GM21825 (cell line): Measurements from ENCODE around the gene FGF1.

Source experiments
- ATAC-seq: cut with Tn5 transposase; IDR thresholded peaks from one replicate; pipeline ENCODE4 v1.9.1; 2021; ENCODE audit warnings: mild to moderate bottlenecking, moderate library complexity; ENCODE audit not compliant: unreplicated experiment

FGF1 gene

GRCh38 chr5:142587354-142587965, 98.4 kb downstream of the FGF1 start:
- no peak for ATAC-seq

GRCh38 chr5:142586552-142586951, 99.3 kb downstream of the FGF1 start:
- ATAC-seq = no peak

- no peak for ATAC-seq
These were observed 100.4 kb downstream of the FGF1 start for GRCh38 chr5:142585451-142585850.

DNA sequence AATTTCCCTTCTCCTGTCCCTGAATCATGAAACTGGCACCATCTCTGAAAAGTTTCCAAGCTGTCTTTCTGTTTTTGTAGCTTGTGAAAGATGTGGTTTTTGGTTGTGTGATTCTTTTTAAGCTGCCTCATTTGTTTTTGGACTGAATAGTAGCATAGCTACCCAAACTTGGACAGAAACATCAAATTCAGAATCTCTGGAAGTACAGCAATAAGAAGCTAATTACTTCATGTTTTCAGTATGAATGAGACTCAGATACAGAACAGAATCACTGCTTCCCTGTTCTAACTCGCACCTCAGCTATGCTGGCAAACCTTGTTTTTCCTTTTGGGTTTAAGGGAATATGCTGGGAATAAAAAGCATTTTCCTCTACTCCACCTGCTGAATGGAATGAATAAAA, 101.0 kb downstream of the FGF1 start:
- ATAC-seq = no peak

DNA sequence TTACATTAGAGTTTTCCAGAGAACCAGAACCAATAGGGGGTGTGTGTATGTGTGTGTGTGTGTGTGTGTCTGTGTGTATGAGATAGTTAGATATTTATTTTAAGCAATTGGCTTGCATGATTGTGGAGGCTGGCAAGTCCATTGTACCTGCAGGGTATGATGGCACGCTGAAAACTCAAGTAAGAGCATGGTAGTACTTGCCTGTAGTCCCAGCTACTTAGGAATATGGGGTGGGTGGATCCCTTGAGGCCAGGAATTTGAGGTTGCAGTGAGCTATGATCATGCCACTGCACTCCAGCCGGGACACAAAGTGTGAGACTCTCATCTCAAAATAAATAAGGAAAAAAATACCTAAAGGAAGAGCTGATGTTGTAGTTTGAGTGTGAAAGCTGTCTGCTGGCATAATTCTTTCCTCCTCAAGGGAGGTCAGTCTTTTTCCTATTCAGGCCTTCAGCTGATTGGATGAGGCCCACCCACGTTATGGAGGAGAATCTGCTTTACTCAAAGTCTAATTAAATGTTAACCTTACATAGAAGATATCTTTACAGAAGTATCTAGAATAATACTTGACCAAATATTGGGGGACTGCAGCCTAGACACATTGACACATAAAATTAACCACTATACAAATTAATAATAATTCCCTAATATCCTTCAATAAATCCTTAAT, 107.6 kb downstream of the FGF1 start:
- no peak for ATAC-seq

GRCh38 chr5:142576804-142577203, 109.1 kb downstream of the FGF1 start:
- ATAC-seq = no peak

GRCh38 chr5:142576303-142576702, 109.6 kb downstream of the FGF1 start:
- ATAC-seq = no peak

DNA sequence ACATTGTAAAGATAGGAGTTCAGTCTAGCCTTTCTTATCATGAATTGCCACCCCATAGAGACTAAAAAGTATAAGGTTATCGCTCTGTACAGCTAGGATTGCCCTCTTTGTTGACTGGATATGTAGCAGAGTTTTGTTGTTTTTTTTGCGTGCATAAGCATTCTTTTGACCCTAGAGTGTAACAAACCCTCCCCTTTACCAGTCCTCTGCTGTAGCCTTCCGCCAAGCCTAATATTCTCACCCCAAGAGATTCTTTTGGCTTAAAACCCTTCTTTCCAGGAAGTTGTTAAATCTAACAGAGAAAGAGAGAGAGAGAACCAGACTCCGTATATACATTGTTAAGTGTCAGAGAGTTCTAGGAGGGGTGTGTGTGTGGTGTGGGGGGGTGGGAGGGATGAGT, 113.9 kb downstream of the FGF1 start:
- ATAC-seq = no peak

GRCh38 chr5:142571371-142571770, 114.5 kb downstream of the FGF1 start:
- ATAC-seq = no peak

- ATAC-seq = no peak
These were observed 116.0 kb downstream of the FGF1 start for GRCh38 chr5:142569905-142570304.

- no peak for ATAC-seq
These were observed 116.9 kb downstream of the FGF1 start for GRCh38 chr5:142568996-142569335.

- ATAC-seq = no peak
These were observed 117.5 kb downstream of the FGF1 start for GRCh38 chr5:142568283-142568995.

GRCh38 chr5:142561486-142562097, 124.3 kb downstream of the FGF1 start:
- no peak for ATAC-seq

GRCh38 chr5:142561029-142561428, 124.9 kb downstream of the FGF1 start:
- ATAC-seq = no peak

DNA sequence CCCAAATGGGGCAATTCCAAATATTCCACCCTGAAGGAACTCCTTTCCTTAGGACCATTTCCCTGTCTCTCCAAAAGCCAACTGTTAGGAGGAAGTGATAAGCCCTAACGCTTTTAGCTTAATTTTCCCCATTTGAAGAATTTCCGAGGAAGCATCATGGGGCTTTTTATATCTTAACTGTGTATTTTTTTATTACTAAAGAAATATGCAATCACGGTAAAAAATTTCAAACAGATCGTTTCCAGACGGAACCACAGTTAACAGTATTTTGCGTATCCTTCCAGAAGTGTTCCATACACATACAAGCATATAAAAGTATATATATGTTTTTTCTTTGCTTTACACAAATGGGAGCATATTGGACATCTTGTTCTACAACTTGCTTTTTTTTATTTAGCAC, 133.8 kb downstream of the FGF1 start:
- ATAC-seq = no peak

DNA sequence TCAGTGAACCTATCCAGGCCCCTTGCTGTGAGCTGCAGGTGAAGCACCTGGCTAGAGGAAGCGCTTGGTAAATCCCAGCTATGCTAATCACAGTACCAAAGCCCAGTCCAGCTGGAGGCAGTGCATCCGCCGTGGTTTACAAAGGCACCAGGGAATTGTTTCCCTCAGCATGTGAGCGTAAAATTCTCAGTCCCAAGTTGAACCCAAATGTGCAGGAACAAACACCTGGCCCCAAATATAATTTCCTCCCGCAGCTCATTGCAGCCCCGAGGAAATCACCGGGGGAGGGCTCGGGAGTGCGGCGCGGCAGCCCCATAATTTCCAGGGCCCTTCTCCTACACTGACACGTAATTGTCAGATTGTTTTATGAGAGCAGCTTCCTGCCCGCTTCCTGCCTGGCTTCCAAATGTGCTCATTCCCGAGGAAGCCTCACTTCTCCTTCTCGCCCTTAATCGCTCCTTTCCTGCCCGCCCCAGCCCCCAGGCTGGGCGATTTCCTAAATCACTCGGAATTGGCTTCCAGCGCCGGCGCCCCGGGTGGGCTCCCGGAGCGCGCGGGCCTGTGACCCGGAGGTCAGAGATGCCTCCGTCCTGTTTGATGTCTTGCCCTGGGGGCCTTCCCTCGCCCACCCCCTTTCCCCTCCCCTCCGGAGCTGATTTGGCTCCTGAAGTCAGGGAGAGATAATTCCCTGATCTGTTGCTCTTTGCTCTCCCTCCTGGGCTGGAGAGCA, 134.4 kb downstream of the FGF1 start:
- ATAC-seq = no peak

DNA sequence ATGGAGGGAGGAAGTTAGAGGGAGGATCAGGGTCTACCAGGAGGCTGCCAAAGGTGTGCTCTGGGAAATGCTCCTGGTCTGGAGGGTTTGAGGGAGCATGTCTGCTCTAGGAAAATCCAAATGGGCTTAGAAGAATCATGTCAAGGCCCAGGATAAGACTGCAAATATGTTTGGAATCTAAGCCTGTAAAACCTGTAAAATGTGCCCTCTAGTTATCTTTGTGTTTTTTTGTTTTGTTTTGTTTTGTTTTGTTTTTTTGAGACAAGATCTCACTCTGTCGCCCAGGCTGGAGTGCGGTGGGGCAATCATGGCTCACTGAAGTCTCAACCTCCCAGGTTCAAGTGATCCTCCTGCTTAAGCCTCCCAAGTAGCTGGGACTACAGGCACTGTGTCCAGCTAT, 135.4 kb downstream of the FGF1 start:
- no peak for ATAC-seq

DNA sequence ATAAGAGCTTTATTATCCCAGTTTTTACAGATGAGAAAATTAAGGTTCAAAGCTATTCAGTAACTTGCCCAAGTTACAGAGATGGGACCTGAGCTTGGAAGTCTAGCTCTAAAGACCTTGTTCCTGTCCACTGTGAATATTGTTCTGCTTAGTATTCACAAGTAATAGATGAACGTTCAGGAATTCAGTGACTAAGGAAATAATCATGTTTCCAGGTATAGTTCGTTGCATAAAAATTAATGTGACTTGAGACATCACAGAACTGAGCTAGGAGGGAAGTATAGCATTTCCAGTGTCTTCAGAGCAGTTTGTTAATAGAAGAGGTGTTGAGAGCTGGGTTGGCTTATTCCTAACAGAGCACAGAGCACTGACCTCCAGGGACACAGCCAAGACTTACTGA, 136.1 kb downstream of the FGF1 start:
- ATAC-seq = no peak

- no peak for ATAC-seq
These were observed 137.1 kb downstream of the FGF1 start for GRCh38 chr5:142548739-142549275.

- no peak for ATAC-seq
These were observed 138.2 kb downstream of the FGF1 start for GRCh38 chr5:142547445-142548380.
